ENCODE measurements around the gene NHLH2.

Gene NHLH2

GRCh38 chr1:115840605-115841460, at the start of gene NHLH2:
TSS of gene NHLH2 (minus strand) at chr1:115841126. CDS start at chr1:115838372, 2,754 bp downstream.
- DNase-seq (ENCODE audit: low spot score), result no peak

GRCh38 chr1:115890580-115890979, 49.7 kb upstream of the NHLH2 start:
- no peak for DNase-seq (ENCODE audit: low spot score)

- no peak for DNase-seq (ENCODE audit: low spot score)
These were observed 48.0 kb upstream of the NHLH2 start for GRCh38 chr1:115888976-115889375.

- DNase-seq (ENCODE audit: low spot score), result no peak
These were observed 42.3 kb upstream of the NHLH2 start for GRCh38 chr1:115882913-115883902.

- no peak for DNase-seq (ENCODE audit: low spot score)
These were observed 40.2 kb upstream of the NHLH2 start for GRCh38 chr1:115880981-115881672.

- no peak for DNase-seq (ENCODE audit: low spot score)
These were observed 39.1 kb upstream of the NHLH2 start for GRCh38 chr1:115879977-115880376.

GRCh38 chr1:115877511-115877910, 36.6 kb upstream of the NHLH2 start:
- DNase-seq (ENCODE audit: low spot score), result no peak

- no peak for DNase-seq (ENCODE audit: low spot score)
These were observed 34.0 kb upstream of the NHLH2 start for GRCh38 chr1:115874904-115875303.

- DNase-seq (ENCODE audit: low spot score), result no peak
These were observed 33.6 kb upstream of the NHLH2 start for GRCh38 chr1:115874497-115874896.

- DNase-seq (ENCODE audit: low spot score), result no peak
These were observed 32.3 kb upstream of the NHLH2 start for GRCh38 chr1:115873184-115873583.

GRCh38 chr1:115869064-115869463, 28.1 kb upstream of the NHLH2 start:
- no peak for DNase-seq (ENCODE audit: low spot score)

GRCh38 chr1:115867216-115867615, 26.3 kb upstream of the NHLH2 start:
- no peak for DNase-seq (ENCODE audit: low spot score)

- no peak for DNase-seq (ENCODE audit: low spot score)
These were observed 24.9 kb upstream of the NHLH2 start for GRCh38 chr1:115865704-115866380.

GRCh38 chr1:115862403-115862802, 21.5 kb upstream of the NHLH2 start:
- no peak for DNase-seq (ENCODE audit: low spot score)

- DNase-seq (ENCODE audit: low spot score), result no peak
These were observed 13.1 kb upstream of the NHLH2 start for GRCh38 chr1:115854005-115854404.

- no peak for DNase-seq (ENCODE audit: low spot score)
These were observed 10.0 kb upstream of the NHLH2 start for GRCh38 chr1:115850937-115851336.

GRCh38 chr1:115847787-115848186, 6.9 kb upstream of the NHLH2 start:
- DNase-seq (ENCODE audit: low spot score), result no peak

- DNase-seq (ENCODE audit: low spot score), result no peak
These were observed 2.0 kb upstream of the NHLH2 start for GRCh38 chr1:115842948-115843347.

GRCh38 chr1:115839679-115840237, 1.2 kb downstream of the NHLH2 start:
- no peak for DNase-seq (ENCODE audit: low spot score)

GRCh38 chr1:115839029-115839678, 1.8 kb downstream of the NHLH2 start:
- DNase-seq (ENCODE audit: low spot score), result no peak
